HG03457 (cell line): ENCODE results near the gene ATL2.
A peak's percentile ranks its signal among the peaks of the same experiment; 100 is the strongest.
"Not testable (repeated sequence)": the region's sequence is repeated elsewhere in the genome, so short reads cannot be mapped to it uniquely, and the experiment has no call there.

Source experiments
- ATAC-seq: cut with Tn5 transposase; IDR thresholded peaks from one replicate; pipeline ENCODE4 v1.9.1; 2021; ENCODE audit warnings: moderate number of reproducible peaks; ENCODE audit not compliant: unreplicated experiment

ATL2 gene

GRCh38 chr2:38394041-38394440 is 17.0 kb upstream of the ATL2 start:
- no peak for ATAC-seq

GRCh38 chr2:38390947-38391346 is 13.9 kb upstream of the ATL2 start:
- ATAC-seq: no peak

- ATAC-seq: no peak
These were observed 10.8 kb upstream of the ATL2 start for GRCh38 chr2:38387887-38388286.

GRCh38 chr2:38386821-38387220 is 9.7 kb upstream of the ATL2 start:
- ATAC-seq: no peak

- ATAC-seq: no peak
These were observed 9.3 kb upstream of the ATL2 start for GRCh38 chr2:38386377-38386776.

- ATAC-seq: no peak
These were observed 7.3 kb upstream of the ATL2 start for GRCh38 chr2:38384338-38384737.

GRCh38 chr2:38383741-38384140 is 6.7 kb upstream of the ATL2 start:
- not testable (repeated sequence) for ATAC-seq

GRCh38 chr2:38381381-38382143 is 4.5 kb upstream of the ATL2 start:
- ATAC-seq: no peak

- ATAC-seq: no peak
These were observed 3.5 kb upstream of the ATL2 start for GRCh38 chr2:38380397-38381130.

- peak; percentile 50 for ATAC-seq
These were observed 575 bp downstream of the ATL2 start for GRCh38 chr2:38376346-38377049.

GRCh38 chr2:38375696-38376345 is 1.3 kb downstream of the ATL2 start:
- no peak for ATAC-seq

GRCh38 chr2:38374984-38375383 is 2.1 kb downstream of the ATL2 start:
- no peak for ATAC-seq

- ATAC-seq: no peak
These were observed 5.8 kb downstream of the ATL2 start for GRCh38 chr2:38371235-38371634.

- no peak for ATAC-seq
These were observed 6.4 kb downstream of the ATL2 start for GRCh38 chr2:38370664-38371063.

- ATAC-seq: no peak
These were observed 14.8 kb downstream of the ATL2 start for GRCh38 chr2:38362232-38362631.

- ATAC-seq: no peak
These were observed 16.9 kb downstream of the ATL2 start for GRCh38 chr2:38360177-38360576.

- ATAC-seq: no peak
These were observed 23.7 kb downstream of the ATL2 start for GRCh38 chr2:38353402-38353801.

- no peak for ATAC-seq
These were observed 24.7 kb downstream of the ATL2 start for GRCh38 chr2:38352336-38352735.

- ATAC-seq: no peak
These were observed 31.6 kb downstream of the ATL2 start for GRCh38 chr2:38345323-38346038.

- no peak for ATAC-seq
These were observed 32.3 kb downstream of the ATL2 start for GRCh38 chr2:38344813-38345212.

GRCh38 chr2:38343212-38343611 is 33.9 kb downstream of the ATL2 start:
- ATAC-seq: no peak
